Measurements from ENCODE around the gene NSDHL. TPM values are rescaled to one million over a fixed set of nuclear protein-coding genes. Genes with fewer than 3 reads are reported as not detected.

NSDHL gene
- total RNA-seq, 1 experiment from 2014 or later: 13.7 TPM

GRCh38 chrX:152892999-152893891 lies 62.4 kb downstream of the NSDHL start:
- Mint-ChIP-seq H3K9me3 (ENCODE audit: unreplicated experiment) (peaks cover 15% of the 10 kb centered on the region), H3K36me3 (ENCODE audit: insufficient read depth, unreplicated experiment) (no peaks in the 10 kb centered on the region), H3K27ac (ENCODE audit: low read depth, unreplicated experiment) (no peak overlapping the region), H3K27me3 (ENCODE audit: insufficient read depth, unreplicated experiment) (peaks cover 23% of the 10 kb centered on the region), H3K4me3 (ENCODE audit: unreplicated experiment) (no peak overlapping the region), H3K4me1 (ENCODE audit: insufficient read depth, unreplicated experiment) (peaks cover 13% of the 10 kb centered on the region)
- BruUV-seq (replicated peaks): no TSS peak
- no peak for DNase-seq (ENCODE audit: unreplicated experiment)
- POLR2A ChIA-PET: no interaction called here
- intact Hi-C loops (cut with micrococcal nuclease): no loop called here
- no peak for TF ChIP-seq CTCF (IDR thresholded peaks at IDR 0.05; ENCODE audit: unreplicated experiment)
- CTCF ChIA-PET: interaction anchor here (0.7 kb wide), 1 partner anchor 1739 kb away, joined by 3 read pairs; no protein-coding TSS in a partner anchor

GRCh38 chrX:152893980-152894610 lies 63.2 kb downstream of the NSDHL start:
- H3K4me3 Mint-ChIP-seq (ENCODE audit: unreplicated experiment): no peak overlapping the region
- no peak for TF ChIP-seq CTCF (IDR thresholded peaks at IDR 0.05; ENCODE audit: unreplicated experiment)
- ChIA-PET POLR2A (interaction anchor here (1.0 kb wide), 1 partner anchor 15 kb away, joined by 5 read pairs; no protein-coding TSS in a partner anchor), CTCF (interaction anchor here (0.8 to 1.3 kb wide), 3 partner anchors 10 to 15 kb away, joined by 4 to 5 read pairs (median 4); no protein-coding TSS in a partner anchor)
- H3K27me3 Mint-ChIP-seq (ENCODE audit: insufficient read depth, unreplicated experiment): peaks cover 23% of the 10 kb centered on the region
- H3K4me1 Mint-ChIP-seq (ENCODE audit: insufficient read depth, unreplicated experiment): peaks cover 13% of the 10 kb centered on the region
- no peak for DNase-seq (ENCODE audit: unreplicated experiment)
- no peaks in the 10 kb centered on the region for H3K36me3 Mint-ChIP-seq (ENCODE audit: insufficient read depth, unreplicated experiment)
- peaks cover 15% of the 10 kb centered on the region for H3K9me3 Mint-ChIP-seq (ENCODE audit: unreplicated experiment)
- no peak overlapping the region for H3K27ac Mint-ChIP-seq (ENCODE audit: low read depth, unreplicated experiment)
- no TSS peak for BruUV-seq (replicated peaks)
- intact Hi-C loops (cut with micrococcal nuclease): no loop called here

- Mint-ChIP-seq H3K9me3 (ENCODE audit: unreplicated experiment) (peaks cover 8% of the 10 kb centered on the region), H3K4me3 (ENCODE audit: unreplicated experiment) (no peak overlapping the region), H3K27me3 (ENCODE audit: insufficient read depth, unreplicated experiment) (peaks cover 15% of the 10 kb centered on the region), H3K27ac (ENCODE audit: low read depth, unreplicated experiment) (no peak overlapping the region), H3K4me1 (ENCODE audit: insufficient read depth, unreplicated experiment) (peaks cover 13% of the 10 kb centered on the region), H3K36me3 (ENCODE audit: insufficient read depth, unreplicated experiment) (no peaks in the 10 kb centered on the region)
- BruUV-seq (replicated peaks): no TSS peak
- DNase-seq (ENCODE audit: unreplicated experiment): no peak
- CTCF ChIA-PET: interaction anchor here (1.3 kb wide), 2 partner anchors 11 to 16 kb away, joined by 4 to 5 read pairs; no protein-coding TSS in a partner anchor
- TF ChIP-seq CTCF (IDR thresholded peaks at IDR 0.05; ENCODE audit: unreplicated experiment): no peak
- intact Hi-C loops (cut with micrococcal nuclease): no loop called here
- POLR2A ChIA-PET: interaction anchor here (1.9 kb wide), 1 partner anchor 16 kb away, joined by 9 read pairs; no protein-coding TSS in a partner anchor
These were observed 64.3 kb downstream of the NSDHL start for GRCh38 chrX:152895121-152895520.
